Activated effector memory CD4-positive, alpha-beta T cell treated with anti-CD3 and anti-CD28 coated beads, Interleukin-2, amount 50 U/mL, for 16 hours (primary cell): Measurements from ENCODE around the gene SUGCT.

Experiments used
- DNase-seq: peaks from one replicate; pipeline ENCODE4 v3.0.0-alpha.2; 2020

Gene SUGCT

GRCh38 chr7:40845943-40846342, 711.1 kb downstream of the SUGCT start:
- no peak for DNase-seq

- DNase-seq: no peak
These were observed 713.1 kb downstream of the SUGCT start for GRCh38 chr7:40847921-40848320.

- DNase-seq: no peak
These were observed 713.9 kb downstream of the SUGCT start for GRCh38 chr7:40848541-40849221.

DNA sequence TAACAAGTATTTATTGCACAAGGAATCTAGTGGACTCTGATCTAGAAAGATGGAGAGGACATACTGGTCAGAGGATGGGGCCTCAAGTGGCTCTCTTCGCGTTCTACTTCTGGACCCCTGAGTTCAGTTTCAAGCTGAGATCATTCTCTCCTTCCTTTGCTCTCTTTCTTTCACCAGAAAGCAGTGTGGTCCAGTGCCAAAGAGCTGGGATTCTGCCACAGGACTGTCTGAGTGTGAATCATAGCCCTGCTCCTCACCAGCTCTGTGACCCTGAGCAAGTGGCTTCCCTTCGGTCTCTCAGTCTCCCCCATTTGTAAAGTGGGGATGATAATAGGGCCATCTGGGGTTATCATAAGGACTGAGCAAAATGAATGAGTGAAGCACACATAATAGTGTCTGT, 715.2 kb downstream of the SUGCT start:
- DNase-seq: no peak

DNA sequence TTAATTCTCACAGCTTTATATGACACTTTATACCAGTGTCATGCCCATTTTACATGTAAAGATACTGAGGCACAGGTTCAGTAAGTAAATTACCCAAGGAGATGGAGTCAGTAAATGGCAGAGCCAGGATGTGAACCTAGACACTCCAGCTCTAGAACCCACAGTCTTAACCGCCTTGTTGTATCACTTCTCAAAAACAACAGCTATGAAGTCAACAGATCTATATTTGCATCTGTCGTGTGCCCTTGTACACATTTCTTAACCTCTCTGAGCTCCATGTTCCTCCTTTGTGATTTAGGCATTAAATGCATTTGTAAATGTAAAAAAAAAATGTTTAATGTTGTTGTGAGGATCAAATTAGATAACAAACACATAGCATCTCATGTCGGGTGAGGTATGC, 716.2 kb downstream of the SUGCT start:
- no peak for DNase-seq

DNA sequence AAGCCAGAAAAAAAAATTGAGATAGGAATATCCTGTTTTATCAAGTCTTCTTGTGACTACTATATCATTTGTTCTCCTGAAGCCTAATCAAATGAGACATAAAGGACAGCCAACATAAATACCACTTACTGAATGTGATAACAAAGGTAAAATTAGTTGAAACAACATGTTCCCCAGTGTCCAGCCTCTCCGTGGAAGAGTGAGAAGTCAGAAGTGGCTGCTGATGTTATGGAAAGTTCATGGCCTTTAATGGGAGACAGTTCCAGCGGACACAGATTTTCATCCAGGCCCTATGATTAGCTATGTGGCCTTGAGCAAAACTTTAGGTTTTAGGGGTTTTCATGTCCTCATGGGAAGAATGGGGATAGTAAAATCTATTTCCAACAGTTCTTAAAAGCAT, 724.3 kb downstream of the SUGCT start:
- no peak for DNase-seq

GRCh38 chr7:40859965-40860543, 725.2 kb downstream of the SUGCT start:
- no peak for DNase-seq

- DNase-seq: no peak
These were observed 730.8 kb downstream of the SUGCT start for GRCh38 chr7:40865441-40866233.

DNA sequence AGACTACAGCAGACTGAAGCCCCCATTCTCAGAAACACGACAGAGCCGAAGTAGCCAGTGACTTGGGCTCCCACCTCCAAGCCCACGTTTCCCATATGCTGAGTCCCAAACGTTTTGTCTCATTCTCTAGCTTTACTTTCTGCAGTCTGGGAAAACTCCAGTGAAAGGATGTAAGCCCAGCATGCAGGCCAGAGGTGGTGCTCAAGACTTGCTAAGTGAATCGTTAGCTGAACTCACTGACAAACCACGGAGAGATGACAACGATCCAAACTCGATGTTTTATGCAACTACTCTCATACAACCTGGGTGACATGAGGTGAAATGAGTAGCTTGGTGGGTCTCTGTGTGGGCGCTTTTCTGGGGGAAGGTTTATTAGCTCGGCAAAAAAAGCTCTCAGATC, 731.8 kb downstream of the SUGCT start:
- DNase-seq: no peak

DNA sequence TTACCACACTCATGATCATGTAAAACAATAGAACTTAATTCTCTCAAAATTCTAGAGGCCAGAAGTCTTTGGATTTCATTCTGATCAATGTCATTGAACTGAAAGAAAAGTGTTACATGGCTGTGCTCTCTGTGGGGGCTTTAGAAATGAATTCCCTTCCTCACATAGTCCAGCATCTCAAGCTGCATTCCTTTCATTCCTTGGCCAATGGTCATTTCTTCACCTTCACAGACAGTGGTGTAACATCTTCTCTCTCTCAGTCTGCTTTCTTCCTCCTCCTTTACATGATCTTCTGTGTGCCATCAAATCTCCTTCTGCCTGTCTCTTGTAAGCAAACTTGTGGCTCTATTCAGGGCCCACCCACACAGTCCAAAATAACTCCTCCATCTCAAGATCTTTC, 735.3 kb downstream of the SUGCT start:
- DNase-seq: no peak

- DNase-seq: no peak
These were observed 738.4 kb downstream of the SUGCT start for GRCh38 chr7:40873248-40873647.

GRCh38 chr7:40874756-40875155, 740.0 kb downstream of the SUGCT start:
- DNase-seq: no peak

GRCh38 chr7:40876601-40877000, 741.8 kb downstream of the SUGCT start:
- no peak for DNase-seq

DNA sequence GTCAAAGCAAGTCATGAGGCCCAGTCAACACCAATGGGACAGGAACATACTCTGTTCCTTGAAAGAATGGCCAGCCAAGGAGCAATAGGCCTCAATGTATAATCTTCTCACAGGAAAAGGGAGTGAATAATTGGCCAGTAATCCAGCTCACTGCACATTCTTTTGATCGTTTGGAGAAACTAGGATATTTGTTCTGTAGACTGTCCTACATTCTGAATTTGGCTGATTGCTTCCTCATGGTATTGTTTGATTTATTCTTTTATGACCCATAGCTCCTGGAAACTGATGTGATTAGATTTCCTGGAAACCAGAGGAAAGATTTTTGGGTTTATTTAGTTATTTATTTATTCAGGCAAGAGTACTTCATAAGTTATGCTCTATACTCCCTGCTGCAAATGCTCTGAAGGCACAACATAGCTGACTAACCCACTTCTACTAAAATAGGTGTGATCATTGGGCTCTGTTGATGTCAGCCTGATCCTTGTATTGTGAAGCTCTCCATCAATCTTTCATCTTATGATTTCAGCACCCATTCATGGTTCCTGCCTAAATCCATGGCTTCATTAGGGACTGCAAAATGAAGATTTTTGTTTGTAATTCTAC, 745.2 kb downstream of the SUGCT start:
- no peak for DNase-seq

DNA sequence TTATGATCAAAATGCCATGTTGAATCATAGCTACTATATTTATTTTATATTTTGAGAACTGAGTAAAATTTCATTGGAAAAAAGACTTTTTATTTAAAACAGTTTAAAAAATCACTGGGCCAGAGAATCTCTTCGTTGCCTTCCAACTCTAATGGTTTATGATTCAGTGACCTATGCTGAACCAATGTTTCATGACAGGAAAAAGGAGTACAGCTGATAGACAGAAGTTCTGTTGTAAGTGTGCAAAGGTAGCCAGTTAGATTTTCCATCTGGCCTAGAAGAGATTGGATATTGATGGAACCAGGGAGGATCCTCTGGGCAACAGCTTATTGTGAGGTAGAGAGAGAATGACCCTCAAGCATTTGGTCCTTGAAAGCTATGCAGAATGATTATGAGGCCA, 745.8 kb downstream of the SUGCT start:
- no peak for DNase-seq

GRCh38 chr7:40881405-40881926, 746.7 kb downstream of the SUGCT start:
- no peak for DNase-seq

DNA sequence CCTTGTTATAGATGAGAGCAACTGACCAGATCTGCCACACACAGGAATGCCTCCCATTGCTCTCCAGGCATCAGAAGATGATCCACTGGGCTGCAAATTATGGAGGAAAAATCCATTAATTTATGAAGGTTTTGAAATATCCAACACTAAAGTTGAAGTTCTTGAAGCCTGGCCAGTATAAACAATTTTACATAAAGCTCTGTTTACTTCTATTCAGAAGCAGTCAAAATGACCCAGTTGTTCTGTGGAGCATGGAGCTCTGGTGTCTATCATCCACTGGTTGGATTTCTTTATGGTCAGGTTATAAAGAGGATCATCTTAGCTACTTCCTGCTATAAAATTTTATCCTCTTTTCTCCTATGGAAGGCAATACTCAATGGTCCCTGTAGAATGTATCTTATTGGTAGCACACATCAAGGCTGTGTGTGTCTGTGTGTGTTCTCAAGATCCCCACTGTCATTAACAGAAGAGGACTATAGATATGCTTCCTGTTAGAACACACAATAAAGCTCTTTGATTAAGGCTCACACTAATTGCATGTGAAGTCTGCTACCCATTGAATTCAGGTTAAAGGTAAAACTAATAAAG, 747.4 kb downstream of the SUGCT start:
- DNase-seq: no peak

GRCh38 chr7:40883826-40884225, 749.0 kb downstream of the SUGCT start:
- no peak for DNase-seq

- no peak for DNase-seq
These were observed 749.4 kb downstream of the SUGCT start for GRCh38 chr7:40884241-40884640.

DNA sequence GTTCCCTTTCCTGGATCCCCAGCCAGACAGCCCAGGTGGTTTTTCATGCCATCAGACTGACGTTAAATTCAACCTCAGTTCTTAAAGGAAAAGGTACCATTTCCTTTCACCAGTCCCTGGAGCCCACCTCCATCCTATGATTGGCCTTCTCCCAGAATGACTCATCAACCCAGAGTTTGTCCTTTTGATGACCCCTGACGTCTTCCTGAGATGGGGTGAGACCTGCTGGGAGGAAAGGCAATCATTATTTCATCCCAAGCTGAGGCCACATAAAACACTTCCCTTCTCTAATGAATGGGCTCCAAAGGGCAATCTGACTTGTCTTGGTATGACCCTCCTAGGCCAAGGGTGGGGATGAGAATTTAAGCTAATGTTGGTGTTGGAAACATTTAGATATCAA, 750.7 kb downstream of the SUGCT start:
- no peak for DNase-seq

GRCh38 chr7:40887099-40887498, 752.3 kb downstream of the SUGCT start:
- DNase-seq: no peak

GRCh38 chr7:40888499-40888898, 753.7 kb downstream of the SUGCT start:
- DNase-seq: no peak

- no peak for DNase-seq
These were observed 754.3 kb downstream of the SUGCT start for GRCh38 chr7:40889099-40889498.
